Tibial artery (tissue), 4 donors: Measurements from ENCODE around the gene RAP1B.
A peak's percentile ranks its signal among the peaks of the same experiment; 100 is the strongest.

Source experiments
- DNase-seq, 2 donors: peaks; one replicate each; pipeline ENCODE4 v3.0.0-alpha.2; 2019
- H3K27ac ChIP-seq, 2 donors: fragments of 200-600 bp; sonication (generic) in 1 of 2; 1 replicate in 1 of 2; 2 replicates in 1 of 2; pipeline ENCODE4 v1.5.1; 2018 to 2019; ENCODE audit warnings: mild to moderate bottlenecking in 1 of 2
- H3K27me3 ChIP-seq, 2 donors: fragments of 200-600 bp; sonication (generic) in 1 of 2; one replicate each; pipeline versions ENCODE4 v1.5.1 to v1.6.0; 2016 to 2019
- H3K36me3 ChIP-seq, 3 donors: fragments of 200-600 bp; sonication (generic) in 2 of 3; one replicate each; pipeline ENCODE4 v1.5.1; 2016 to 2019; ENCODE audit warnings: mild to moderate bottlenecking in 2 of 3
- H3K4me1 ChIP-seq, 4 donors: fragments of 200-600 bp; sonication (generic) in 2 of 4; 1 replicate in 3 of 4; 2 replicates in 1 of 4; pipeline ENCODE4 v1.5.1; 2016 to 2019
- H3K4me3 ChIP-seq, 2 donors: fragments of 200-600 bp; sonication (generic) in 1 of 2; 1 replicate in 1 of 2; 2 replicates in 1 of 2; pipeline ENCODE4 v1.5.1; 2018 to 2019; ENCODE audit warnings: mild to moderate bottlenecking in 2 of 2
- H3K9me3 ChIP-seq, 3 donors: fragments of 200-600 bp; sonication (generic) in 1 of 3; one replicate each; pipeline ENCODE4 v1.5.1; 2016 to 2019
- CTCF ChIP-seq, 2 experiments: fragments of 200-600 bp in 1 of 2; fragments of 450-650 bp in 1 of 2; IDR thresholded peaks; one replicate each; pipeline ENCODE4 v1.5.1; 2017 to 2019; ENCODE audit warnings: antibody characterized with exemption in 2 of 2, mild to moderate bottlenecking in 1 of 2, moderate library complexity in 1 of 2
- intact Hi-C: fragments of 100-400 bp; cut with DNase I; formaldehyde crosslinking; loops from one replicate; pipeline ENCODE4 v1.15.0; 2023; ENCODE audit warnings: low total_unique reads

The RAP1B gene

GRCh38 chr12:68648179-68648578 lies 37.5 kb downstream of the RAP1B start:
- intact Hi-C loops: no loop called here
- Histone ChIP-seq H3K27ac (no peak overlapping the region), H3K27me3 (no peaks in the 10 kb centered on the region), H3K4me1 (peaks cover 0 to 72% (median 5%) of the 10 kb centered on the region in 4 donors), H3K36me3 (peaks cover 27 to 31% (median 29%) of the 10 kb centered on the region in 3 donors), H3K4me3 (no peak overlapping the region), H3K9me3 (no peaks in the 10 kb centered on the region)
- no peak for TF ChIP-seq CTCF (IDR thresholded peaks at IDR 0.05)
- no peak for DNase-seq

- TF ChIP-seq CTCF (IDR thresholded peaks at IDR 0.05): peak; percentile 9 to 17
- DNase-seq: no peak
- intact Hi-C loops: no loop called here
These were observed 54.4 kb downstream of the RAP1B start for GRCh38 chr12:68665016-68665569.

GRCh38 chr12:68667291-68667690 lies 56.6 kb downstream of the RAP1B start:
- TF ChIP-seq CTCF (IDR thresholded peaks at IDR 0.05): no peak
- peaks cover 0 to 17% (median 3%) of the 10 kb centered on the region in 4 donors for H3K4me1 ChIP-seq
- no peak overlapping the region for H3K4me3 ChIP-seq
- peaks cover 0 to 7% (median 6%) of the 10 kb centered on the region in 3 donors for H3K36me3 ChIP-seq
- H3K9me3 ChIP-seq: no peaks in the 10 kb centered on the region
- DNase-seq: no peak
- no peaks in the 10 kb centered on the region for H3K27me3 ChIP-seq
- intact Hi-C loops: no loop called here
- no peak overlapping the region for H3K27ac ChIP-seq

More at GRCh38 chr12:68665016-68665569, 54.4 kb downstream of the RAP1B start:
- Histone ChIP-seq H3K4me3 (no peak overlapping the region), H3K36me3 (peaks cover 6 to 17% (median 12%) of the 10 kb centered on the region in 3 donors), H3K27me3 (no peaks in the 10 kb centered on the region), H3K27ac (no peak overlapping the region), H3K9me3 (no peaks in the 10 kb centered on the region), H3K4me1 (peaks cover 0 to 17% (median 3%) of the 10 kb centered on the region in 4 donors)

- no peak for DNase-seq
- Histone ChIP-seq H3K4me1 (peaks cover 0 to 17% (median 3%) of the 10 kb centered on the region in 4 donors), H3K36me3 (peaks cover 0 to 7% (median 3%) of the 10 kb centered on the region in 3 donors), H3K27ac (no peak overlapping the region), H3K27me3 (no peaks in the 10 kb centered on the region), H3K4me3 (no peak overlapping the region), H3K9me3 (no peaks in the 10 kb centered on the region)
- intact Hi-C loops: no loop called here
- no peak for TF ChIP-seq CTCF (IDR thresholded peaks at IDR 0.05)
These were observed 57.2 kb downstream of the RAP1B start for GRCh38 chr12:68667896-68668295.

GRCh38 chr12:68671179-68671578 lies 60.5 kb downstream of the RAP1B start:
- no peak overlapping the region for H3K4me3 ChIP-seq
- DNase-seq: no peak
- no peak overlapping the region for H3K27ac ChIP-seq
- H3K9me3 ChIP-seq: no peaks in the 10 kb centered on the region
- intact Hi-C loops: no loop called here
- no peaks in the 10 kb centered on the region for H3K36me3 ChIP-seq
- no peaks in the 10 kb centered on the region for H3K27me3 ChIP-seq
- TF ChIP-seq CTCF (IDR thresholded peaks at IDR 0.05): no peak
- H3K4me1 ChIP-seq: peaks cover 0 to 5% (median under 1%) of the 10 kb centered on the region in 4 donors
